ENCODE results near the gene LYPLA2. TPM values are rescaled to one million over a fixed set of nuclear protein-coding genes. Genes with fewer than 3 reads are reported as not detected.

Gene LYPLA2
- total RNA-seq, 6 experiments from 2014 or later = 28.1 to 69.8 (median 32.6) TPM

DNA sequence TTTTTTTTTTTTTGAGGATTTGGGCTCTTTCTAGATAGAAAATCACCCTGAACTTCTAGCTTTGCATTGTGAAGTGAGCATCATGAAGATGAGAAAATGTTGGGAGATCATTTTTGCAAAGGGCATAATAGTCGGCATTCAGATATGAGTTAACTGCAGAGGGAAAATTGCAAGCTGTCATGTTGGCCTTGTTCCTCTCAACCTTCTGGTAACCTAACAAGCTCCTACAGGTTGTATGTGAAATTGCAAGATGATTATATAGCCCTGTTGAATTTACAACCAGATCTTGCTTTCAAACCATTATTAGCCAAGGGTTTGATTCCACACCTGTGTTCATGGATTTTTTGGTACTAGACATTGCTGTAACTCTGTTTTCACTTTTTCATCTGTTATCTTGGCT, 45.4 kb upstream of the LYPLA2 start:
- DNase-seq = no peak
- Histone ChIP-seq H3K27ac (peak overlapping the region in 1 of 3 donors; percentile 94), H3K4me1 (peaks cover 0 to 41% (median 6%) of the 10 kb centered on the region in 4 donors), H3K27me3 (no peaks in the 10 kb centered on the region), H3K36me3 (peaks cover 0 to 16% (median 2%) of the 10 kb centered on the region in 4 donors), H3K9me3 (no peaks in the 10 kb centered on the region), H3K4me3 (no peak overlapping the region)
- intact Hi-C loops (cut with DNase I) = loop anchor here in 1 of 2 donors (10.0 kb wide), 1 partner anchor 51 kb away; the partner anchor contains the start of gene RPL11
- WGBS (ENCODE audit: insufficient coverage, low coverage, low lambda C conversion rate, missing lambda C conversion rate) = 25% methylated on average over 1 of the region's 1 CpG
- TF ChIP-seq CTCF (IDR thresholded peaks at IDR 0.05) = peak in 3 of 4 donors; percentile 33 to 45 (median 40)
- TF ChIP-seq POLR2A (IDR thresholded peaks at IDR 0.05) = no peak
- ATAC-seq = peak in 3 of 4 donors; percentile 17 to 42 (median 37)

- intact Hi-C loops (cut with DNase I) = loop anchor here in 1 of 2 donors (10.0 kb wide), 1 partner anchor 53 kb away; the partner anchor contains the start of gene RPL11
- TF ChIP-seq CTCF (IDR thresholded peaks at IDR 0.05) (no peak), POLR2A (IDR thresholded peaks at IDR 0.05) (no peak)
- no peak overlapping the region for H3K4me3 ChIP-seq
- WGBS (ENCODE audit: insufficient coverage, low coverage, low lambda C conversion rate, missing lambda C conversion rate) = 66% methylated on average over 3 of the region's 3 CpGs
- peaks cover 0 to 42% (median 6%) of the 10 kb centered on the region in 4 donors for H3K4me1 ChIP-seq
- ATAC-seq = no peak
- no peaks in the 10 kb centered on the region for H3K9me3 ChIP-seq
- DNase-seq = no peak
- peaks cover 5 to 41% (median 20%) of the 10 kb centered on the region in 4 donors for H3K36me3 ChIP-seq
- no peak overlapping the region for H3K27ac ChIP-seq
- no peaks in the 10 kb centered on the region for H3K27me3 ChIP-seq
These were observed 42.9 kb upstream of the LYPLA2 start for GRCh38 chr1:23748016-23748415.

DNA sequence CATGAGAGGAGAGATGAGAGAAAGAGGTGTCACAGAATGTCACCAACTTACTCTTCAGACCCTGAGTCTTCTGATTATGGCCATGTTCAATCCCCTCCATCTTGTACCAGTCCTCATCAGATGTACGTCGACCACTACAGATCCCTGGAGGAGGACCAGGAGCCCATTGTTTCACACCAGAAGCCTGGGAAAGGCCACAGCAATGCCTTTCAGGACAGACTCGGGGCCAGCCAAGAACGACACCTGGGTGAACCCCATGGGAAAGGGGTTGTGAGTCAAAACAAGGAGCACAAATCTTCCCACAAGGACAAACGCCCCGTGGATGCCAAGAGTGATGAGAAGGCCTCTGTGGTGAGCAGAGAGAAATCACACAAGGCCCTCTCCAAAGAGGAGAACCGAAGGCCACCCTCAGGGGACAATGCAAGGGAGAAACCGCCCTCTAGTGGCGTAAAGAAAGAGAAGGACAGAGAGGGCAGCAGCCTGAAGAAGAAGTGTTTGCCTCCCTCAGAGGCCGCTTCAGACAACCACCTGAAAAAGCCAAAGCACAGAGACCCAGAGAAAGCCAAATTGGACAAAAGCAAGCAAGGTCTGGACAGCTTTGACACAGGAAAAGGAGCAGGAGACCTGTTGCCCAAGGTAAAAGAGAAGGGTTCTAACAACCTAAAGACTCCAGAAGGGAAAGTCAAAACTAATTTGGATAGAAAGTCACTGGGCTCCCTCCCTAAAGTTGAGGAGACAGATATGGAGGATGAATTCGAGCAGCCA, 39.7 kb upstream of the LYPLA2 start:
- peaks cover 0 to 25% (median 0%) of the 10 kb centered on the region in 4 donors for H3K4me1 ChIP-seq
- H3K36me3 ChIP-seq = peaks cover 16 to 73% (median 43%) of the 10 kb centered on the region in 4 donors
- H3K27ac ChIP-seq = no peak overlapping the region
- intact Hi-C loops (cut with DNase I) = loop anchor here in 1 of 2 donors (10.0 kb wide), 1 partner anchor 56 kb away; the partner anchor contains the start of gene RPL11
- TF ChIP-seq POLR2A (IDR thresholded peaks at IDR 0.05) (no peak), CTCF (IDR thresholded peaks at IDR 0.05) (peak; percentile 57 to 75 (median 72))
- DNase-seq (no peak), ATAC-seq (peak; percentile 85 to 91 (median 87))
- no peaks in the 10 kb centered on the region for H3K9me3 ChIP-seq
- H3K27me3 ChIP-seq = no peaks in the 10 kb centered on the region
- 27% methylated on average over 11 of the region's 11 CpGs for WGBS (ENCODE audit: insufficient coverage, low coverage, low lambda C conversion rate, missing lambda C conversion rate)
- H3K4me3 ChIP-seq = no peak overlapping the region

GRCh38 chr1:23751815-23752200, 39.1 kb upstream of the LYPLA2 start:
- WGBS (ENCODE audit: insufficient coverage, low coverage, low lambda C conversion rate, missing lambda C conversion rate) = 75% methylated on average over 4 of the region's 4 CpGs
- no peak for ATAC-seq

More at GRCh38 chr1:23751815-23752200, 39.1 kb upstream of the LYPLA2 start:
- Histone ChIP-seq H3K9me3 (no peaks in the 10 kb centered on the region), H3K4me1 (peaks cover 0 to 20% (median 0%) of the 10 kb centered on the region in 4 donors), H3K36me3 (peaks cover 17 to 78% (median 47%) of the 10 kb centered on the region in 4 donors), H3K27me3 (no peaks in the 10 kb centered on the region), H3K27ac (no peak overlapping the region), H3K4me3 (no peak overlapping the region)
- no peak for TF ChIP-seq POLR2A (IDR thresholded peaks at IDR 0.05)
- no peak for TF ChIP-seq CTCF (IDR thresholded peaks at IDR 0.05)
- DNase-seq = no peak
- intact Hi-C loops (cut with DNase I) = loop anchor here in 1 of 2 donors (10.0 kb wide), 1 partner anchor 57 kb away; the partner anchor contains the start of gene RPL11

All from right lobe of liver (tissue), 6 donors.